PFSK-1 (cell line): ENCODE measurements around the gene FGD3.

Source experiments
- FOXP2 ChIP-seq: optimal IDR thresholded peaks from 2 replicates; pipeline ENCODE3; 2011; ENCODE audit warnings: borderline replicate concordance, control low read depth, inconsistent platforms; ENCODE audit not compliant: insufficient read depth; ENCODE audit errors: extremely low read length, extremely low read depth
- POLR2AphosphoS5 ChIP-seq: IDR thresholded peaks from 2 replicates; pipeline ENCODE4 v1.6.1; 2012; ENCODE audit warnings: low read depth, mild to moderate bottlenecking, control low read depth, low read length, moderate library complexity
- REST ChIP-seq, 2 experiments: IDR thresholded peaks; 2 replicates each; pipeline versions ENCODE4 v1.6.1 to v1.8.0; 2011 to 2012; ENCODE audit warnings: low read depth in 2 of 2, low read length in 2 of 2, control low read depth in 1 of 2, inconsistent platforms in 1 of 2, mild to moderate bottlenecking in 1 of 2, moderate library complexity in 1 of 2; ENCODE audit not compliant: insufficient read depth in 1 of 2
- SIN3A ChIP-seq: IDR thresholded peaks from 2 replicates; pipeline ENCODE4 v1.6.1; 2012; ENCODE audit warnings: mild to moderate bottlenecking, low read length, moderate library complexity, borderline replicate concordance; ENCODE audit not compliant: insufficient read depth
- TAF1 ChIP-seq: IDR thresholded peaks from 2 replicates; pipeline ENCODE4 v1.6.1; 2012; ENCODE audit warnings: low read length, control low read depth, borderline replicate concordance; ENCODE audit not compliant: insufficient read depth

FGD3 gene

GRCh38 chr9:92971121-92971520, 23.8 kb downstream of the FGD3 start:
- TF ChIP-seq SIN3A (no peak), REST (IDR thresholded peaks at IDR 0.05; ENCODE audit: insufficient read depth in 1 of 2, low read depth in 2 of 2, low read length in 2 of 2) (no peak), TAF1 (no peak), POLR2AphosphoS5 (no peak), FOXP2 (no peak)

GRCh38 chr9:92971776-92972175, 24.5 kb downstream of the FGD3 start:
- no peak for TF ChIP-seq FOXP2
- TF ChIP-seq POLR2AphosphoS5: no peak
- TF ChIP-seq SIN3A: no peak
- TF ChIP-seq REST (IDR thresholded peaks at IDR 0.05; ENCODE audit: insufficient read depth in 1 of 2, low read depth in 2 of 2, low read length in 2 of 2): no peak
- TF ChIP-seq TAF1: no peak

DNA sequence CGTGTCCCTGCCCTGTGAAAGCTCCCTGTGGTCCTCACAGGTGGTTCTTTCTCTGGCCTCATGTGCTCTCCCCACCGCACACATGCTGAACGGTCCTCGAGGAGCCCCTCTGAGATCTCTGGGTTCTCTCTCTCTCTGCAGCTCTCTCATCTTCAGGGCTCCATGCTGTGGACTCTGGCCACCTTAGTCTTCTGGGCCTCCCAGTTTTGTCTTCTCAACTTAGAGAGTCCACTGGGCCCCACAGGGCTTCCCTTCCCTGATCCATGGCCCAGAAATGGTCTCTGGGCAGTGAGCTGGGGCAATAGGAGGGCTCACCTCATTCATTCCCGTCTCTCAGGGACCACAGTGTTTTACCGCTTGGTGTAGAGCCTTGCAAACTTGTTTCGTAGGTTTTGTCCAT, 26.4 kb downstream of the FGD3 start:
- no peak for TF ChIP-seq FOXP2
- TF ChIP-seq POLR2AphosphoS5: no peak
- TF ChIP-seq SIN3A: no peak
- TF ChIP-seq TAF1: no peak
- TF ChIP-seq REST (IDR thresholded peaks at IDR 0.05; ENCODE audit: insufficient read depth in 1 of 2, low read depth in 2 of 2, low read length in 2 of 2): no peak

DNA sequence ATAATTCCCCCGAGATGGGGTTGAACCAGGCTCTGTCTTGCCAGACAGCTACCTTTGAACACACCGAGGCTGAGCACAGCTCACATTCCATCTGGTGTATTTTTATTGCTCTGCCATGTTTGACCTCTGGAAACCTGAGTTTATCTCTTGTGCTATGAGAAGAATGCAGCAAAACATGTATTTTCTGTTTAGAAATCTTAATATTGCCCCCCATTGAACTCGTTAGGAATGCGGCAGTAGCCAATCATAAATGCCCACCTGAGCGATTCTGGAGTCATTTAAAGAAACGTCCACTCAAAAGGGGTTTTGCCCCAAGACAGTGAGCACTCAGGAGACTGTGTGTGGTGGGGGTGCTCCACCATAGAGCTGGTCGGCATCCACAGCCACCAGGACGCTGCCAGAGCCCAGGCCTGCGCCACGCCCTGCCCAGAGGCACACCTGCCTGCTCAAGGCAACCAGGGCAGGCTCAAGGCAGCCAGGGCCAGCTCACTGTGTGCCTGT, 26.9 kb downstream of the FGD3 start:
- no peak for TF ChIP-seq SIN3A
- no peak for TF ChIP-seq POLR2AphosphoS5
- TF ChIP-seq REST (IDR thresholded peaks at IDR 0.05; ENCODE audit: insufficient read depth in 1 of 2, low read depth in 2 of 2, low read length in 2 of 2): no peak
- TF ChIP-seq TAF1: no peak
- TF ChIP-seq FOXP2: no peak
